Aorta (tissue), 5 donors: ENCODE measurements around the gene IQGAP2. TPM values are rescaled to one million over a fixed set of nuclear protein-coding genes. Genes with fewer than 3 reads are reported as not detected.

Experiments
- ATAC-seq: fragments of 200-7000 bp; cut with Tn5 transposase; one replicate; pipeline ENCODE4 v1.9.1; 2022; ENCODE audit warnings: moderate library complexity; ENCODE audit not compliant: low FRiP score
- DNase-seq, 2 donors: peaks; one replicate each; pipeline ENCODE4 v3.0.0-alpha.2; 2020
- H3K27ac ChIP-seq, 2 donors: one replicate each; pipeline ENCODE4 v1.5.1; 2013; ENCODE audit warnings: low read length in 2 of 2, mild to moderate bottlenecking in 2 of 2, moderate library complexity in 2 of 2, control low read depth in 1 of 2, inconsistent platforms in 1 of 2, low read depth in 1 of 2
- H3K27me3 ChIP-seq, 2 donors: one replicate each; pipeline ENCODE4 v1.6.1; 2013; ENCODE audit warnings: control low read depth in 1 of 2, low read length in 1 of 2, mild to moderate bottlenecking in 1 of 2, moderate library complexity in 1 of 2; ENCODE audit not compliant: insufficient read depth in 2 of 2, control insufficient read depth in 1 of 2
- H3K36me3 ChIP-seq, 2 donors: one replicate each; pipeline ENCODE4 v1.6.1; 2013; ENCODE audit warnings: control low read depth in 1 of 2, low read length in 1 of 2, mild to moderate bottlenecking in 1 of 2; ENCODE audit not compliant: insufficient read depth in 2 of 2, control insufficient read depth in 1 of 2
- H3K4me1 ChIP-seq, 2 donors: one replicate each; pipeline ENCODE4 v1.6.1; 2013; ENCODE audit warnings: low read length in 2 of 2, control low read depth in 1 of 2, mild to moderate bottlenecking in 1 of 2, moderate library complexity in 1 of 2; ENCODE audit not compliant: insufficient read depth in 2 of 2, control insufficient read depth in 1 of 2
- H3K4me3 ChIP-seq, 2 donors: one replicate each; pipeline ENCODE4 v1.5.1; 2013; ENCODE audit warnings: low read length in 2 of 2, control low read depth in 1 of 2, mild to moderate bottlenecking in 1 of 2
- H3K9me3 ChIP-seq: one replicate; pipeline ENCODE4 v1.6.1; 2013; ENCODE audit warnings: mild to moderate bottlenecking, low read length; ENCODE audit not compliant: control insufficient read depth
- WGBS, 2 donors: extraction: QIAGEN DNeasy Blood & Tissue Kit; methylation state at CpG; one replicate each; pipeline ENCODE4 v1.1.7; 2013; 5-methylcytosine and 5-hydroxymethylcytosine counted together
- intact Hi-C, 2 donors: fragments of 100-400 bp; cut with DNase I; formaldehyde crosslinking; loops; one replicate each; pipeline versions ENCODE4 v1.14.2 to v1.15.0; 2022
- polyA plus RNA-seq, 2 donors: library from polyadenylated mRNA; stranded (reverse); fragments of 200-250 nt; gene quantifications; one replicate each; pipeline ENCODE4 v1.2.3, GENCODE V29; 2013
- total RNA-seq, 2 donors: library from RNA; stranded (reverse); fragmentation: NEBNext Ultra II Directional; extraction: Animal tissue kit (Norgen Biotek cat#: 25700); gene quantifications; one replicate each; pipeline ENCODE4 v1.2.1, GENCODE V29; 2021
- donor health status: healthy with polysubstance abuse.
- donor health status: Bipolar disorder and iron deficiency.
- donor health status: DM: no; HTN: no; CAD: no.
- donor health status: DM: no; HTN: no; CAD: no.
- donor health status: DM: yes; HTN: yes; CAD: no.

The IQGAP2 gene
- total and polyA plus RNA-seq, 4 donors: 2.6 to 40.2 (median 20.4) TPM

DNA sequence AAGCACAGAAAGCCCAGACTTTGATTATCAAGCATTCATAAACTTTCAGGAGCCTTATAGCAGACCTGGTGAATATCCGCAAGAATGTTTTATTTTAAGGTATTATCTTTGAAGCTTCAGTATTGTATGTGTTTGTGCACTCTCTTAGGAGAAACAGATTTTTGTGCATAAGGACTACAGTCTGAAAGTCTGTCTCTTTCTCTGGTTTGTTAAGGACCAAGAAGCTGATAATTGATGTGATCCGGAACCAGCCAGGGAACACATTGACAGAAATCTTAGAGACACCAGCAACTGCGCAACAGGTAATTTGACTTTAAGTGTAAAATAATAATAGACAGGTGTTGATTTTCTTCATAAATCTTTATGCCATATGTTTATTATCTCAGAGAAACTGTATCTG lies 290.1 kb downstream of the IQGAP2 start:
- H3K4me3 ChIP-seq: no peak overlapping the region
- no peak for ATAC-seq
- 80 to 100% methylated on average over 3 of the region's 3 CpGs for WGBS, 2 donors
- intact Hi-C loops: no loop called here
- no peak overlapping the region for H3K27ac ChIP-seq
- H3K4me1 ChIP-seq: peaks cover 0 to 4% of the 10 kb centered on the region in 2 donors
- no peaks in the 10 kb centered on the region for H3K9me3 ChIP-seq
- H3K27me3 ChIP-seq: no peaks in the 10 kb centered on the region
- H3K36me3 ChIP-seq: no peaks in the 10 kb centered on the region
- no peak for DNase-seq

DNA sequence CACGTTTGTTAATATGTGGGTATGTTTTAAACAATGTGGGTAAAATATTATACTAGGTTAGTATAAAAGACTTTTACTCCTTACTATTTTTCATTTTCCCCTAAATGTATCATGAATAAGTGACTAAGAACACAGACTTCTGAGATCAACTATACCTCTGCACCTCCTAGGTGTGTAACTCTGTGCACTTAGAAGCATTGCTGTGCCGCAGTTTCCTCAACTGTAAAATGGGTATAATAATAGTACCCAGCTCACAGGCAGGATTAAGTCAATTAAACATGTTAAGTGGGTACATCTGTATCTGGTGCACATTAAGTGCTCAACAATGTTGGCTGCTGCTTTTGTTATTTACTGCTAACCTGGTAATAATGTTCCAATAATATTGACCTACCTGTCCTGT lies 291.2 kb downstream of the IQGAP2 start:
- intact Hi-C loops: no loop called here
- DNase-seq: no peak
- H3K27me3 ChIP-seq: no peaks in the 10 kb centered on the region
- H3K4me3 ChIP-seq: no peak overlapping the region
- H3K36me3 ChIP-seq: no peaks in the 10 kb centered on the region
- peaks cover 0 to 4% of the 10 kb centered on the region in 2 donors for H3K4me1 ChIP-seq
- ATAC-seq: no peak
- WGBS, 2 donors: 50 to 68% methylated on average over 2 of the region's 2 CpGs
- no peak overlapping the region for H3K27ac ChIP-seq
- H3K9me3 ChIP-seq: no peaks in the 10 kb centered on the region

DNA sequence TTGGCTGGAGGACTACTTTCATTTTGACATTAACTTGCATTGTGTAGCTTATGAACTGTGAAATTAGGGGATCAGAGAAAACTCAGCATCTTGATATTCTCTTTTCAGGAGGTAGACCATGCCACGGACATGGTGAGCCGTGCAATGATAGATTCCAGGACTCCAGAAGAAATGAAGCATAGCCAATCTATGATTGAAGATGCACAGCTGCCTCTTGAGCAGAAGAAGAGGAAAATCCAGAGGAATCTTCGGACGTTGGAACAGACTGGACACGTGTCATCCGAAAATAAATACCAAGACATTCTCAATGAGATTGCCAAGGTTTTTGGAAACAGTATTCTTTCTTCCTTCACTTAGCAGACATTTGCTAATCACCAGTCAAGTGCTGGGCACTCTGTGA lies 292.3 kb downstream of the IQGAP2 start:
- Histone ChIP-seq H3K9me3 (no peaks in the 10 kb centered on the region), H3K36me3 (no peaks in the 10 kb centered on the region), H3K27ac (no peak overlapping the region), H3K4me3 (no peak overlapping the region), H3K27me3 (no peaks in the 10 kb centered on the region), H3K4me1 (no peaks in the 10 kb centered on the region)
- intact Hi-C loops: no loop called here
- DNase-seq (no peak), ATAC-seq (no peak)
- WGBS, 2 donors: 91 to 94% methylated on average over 6 of the region's 6 CpGs

DNA sequence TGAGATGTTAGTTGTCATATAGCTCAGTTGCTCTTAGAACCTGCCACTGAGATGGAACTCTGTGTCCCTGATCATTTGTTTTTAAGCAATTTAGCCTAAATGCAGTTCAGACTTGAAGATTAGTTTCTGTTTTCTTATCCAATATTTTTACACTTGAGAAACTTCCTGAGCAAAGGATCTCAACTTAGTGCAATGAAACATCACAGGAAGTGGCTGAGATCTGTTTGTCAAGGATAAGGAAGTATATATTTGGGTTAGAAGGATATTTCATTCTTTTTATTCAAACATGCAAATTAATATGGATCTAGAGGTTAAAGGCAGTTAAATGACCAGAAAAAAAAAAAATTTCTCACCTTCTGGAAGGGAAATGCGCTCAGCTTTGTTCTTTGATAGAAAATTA lies 293.2 kb downstream of the IQGAP2 start:
- no peak overlapping the region for H3K4me3 ChIP-seq
- DNase-seq (no peak), ATAC-seq (no peak)
- WGBS, 2 donors: 91 to 92% methylated on average over 1 of the region's 1 CpG
- no peak overlapping the region for H3K27ac ChIP-seq
- H3K27me3 ChIP-seq: no peaks in the 10 kb centered on the region
- H3K4me1 ChIP-seq: no peaks in the 10 kb centered on the region
- intact Hi-C loops: no loop called here
- H3K36me3 ChIP-seq: no peaks in the 10 kb centered on the region
- no peaks in the 10 kb centered on the region for H3K9me3 ChIP-seq

DNA sequence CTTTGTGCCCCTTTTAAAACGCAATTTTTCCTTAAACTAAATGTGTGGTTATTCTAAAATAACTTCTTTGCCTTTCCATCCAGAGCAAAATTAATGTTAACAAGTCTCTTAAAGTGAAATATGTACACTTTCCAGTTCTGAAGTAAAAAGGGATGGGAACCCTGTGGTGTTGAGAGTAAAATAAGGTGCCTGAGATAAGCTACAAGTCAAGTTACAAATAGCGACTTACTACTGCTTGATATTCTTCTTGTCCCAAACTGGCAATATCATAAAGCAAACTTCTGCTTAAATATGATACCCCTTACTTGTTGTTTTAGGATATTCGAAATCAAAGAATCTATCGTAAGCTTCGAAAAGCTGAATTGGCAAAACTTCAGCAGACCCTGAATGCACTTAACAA lies 294.6 kb downstream of the IQGAP2 start:
- H3K4me3 ChIP-seq: no peak overlapping the region
- no peaks in the 10 kb centered on the region for H3K36me3 ChIP-seq
- H3K4me1 ChIP-seq: no peaks in the 10 kb centered on the region
- H3K27ac ChIP-seq: no peak overlapping the region
- ATAC-seq (no peak), DNase-seq (no peak)
- intact Hi-C loops: no loop called here
- 87 to 91% methylated on average over 5 of the region's 5 CpGs for WGBS, 2 donors
- no peaks in the 10 kb centered on the region for H3K27me3 ChIP-seq
- H3K9me3 ChIP-seq: no peaks in the 10 kb centered on the region

DNA sequence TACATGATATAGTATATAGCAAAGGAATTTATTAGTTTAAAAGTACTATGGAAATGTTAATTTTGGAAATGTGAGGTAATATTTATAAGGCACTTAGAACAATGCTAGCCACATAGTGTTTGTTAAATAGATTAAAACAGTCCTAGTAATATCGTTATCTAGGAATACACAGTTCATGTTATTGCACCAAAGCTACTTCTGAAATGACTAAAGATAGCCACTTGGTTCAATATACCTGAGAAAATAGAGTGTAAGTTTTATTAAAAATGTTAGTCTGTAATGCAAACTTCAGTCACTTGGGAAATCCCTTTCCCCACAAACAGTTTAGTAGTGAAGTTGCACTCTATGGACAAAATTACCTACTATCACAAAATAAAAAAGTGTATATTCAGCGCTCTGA lies 297.5 kb downstream of the IQGAP2 start:
- Histone ChIP-seq H3K4me1 (no peaks in the 10 kb centered on the region), H3K9me3 (no peaks in the 10 kb centered on the region), H3K4me3 (no peak overlapping the region), H3K36me3 (no peaks in the 10 kb centered on the region), H3K27ac (no peak overlapping the region), H3K27me3 (no peaks in the 10 kb centered on the region)
- WGBS, 2 donors: 91 to 97% methylated on average over 2 of the region's 2 CpGs
- no peak for ATAC-seq
- DNase-seq: no peak
- intact Hi-C loops: no loop called here

DNA sequence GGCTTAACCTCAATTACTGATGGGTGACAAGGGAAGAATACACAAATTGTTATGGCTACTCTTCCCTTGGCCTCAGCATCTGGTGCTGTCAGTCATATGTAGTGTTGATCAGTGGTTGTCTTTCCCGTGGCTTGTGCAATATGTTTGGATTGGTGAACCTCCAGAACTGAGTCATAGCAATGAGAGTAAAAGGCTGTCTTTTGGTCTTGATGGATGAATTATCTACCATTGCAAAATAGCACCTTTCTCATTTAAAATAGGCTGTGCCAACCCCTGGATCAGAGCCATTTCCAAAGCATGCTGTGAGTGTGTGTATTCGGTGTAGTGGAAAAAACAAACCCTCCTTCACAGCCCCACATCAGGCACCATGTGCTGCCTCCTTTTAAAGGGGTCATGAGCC lies 298.2 kb downstream of the IQGAP2 start:
- no peaks in the 10 kb centered on the region for H3K4me1 ChIP-seq
- no peaks in the 10 kb centered on the region for H3K9me3 ChIP-seq
- DNase-seq (no peak), ATAC-seq (no peak)
- H3K27me3 ChIP-seq: no peaks in the 10 kb centered on the region
- WGBS, 2 donors: 15 to 18% methylated on average over 2 of the region's 2 CpGs
- no peak overlapping the region for H3K27ac ChIP-seq
- no peak overlapping the region for H3K4me3 ChIP-seq
- no peaks in the 10 kb centered on the region for H3K36me3 ChIP-seq
- intact Hi-C loops: no loop called here

DNA sequence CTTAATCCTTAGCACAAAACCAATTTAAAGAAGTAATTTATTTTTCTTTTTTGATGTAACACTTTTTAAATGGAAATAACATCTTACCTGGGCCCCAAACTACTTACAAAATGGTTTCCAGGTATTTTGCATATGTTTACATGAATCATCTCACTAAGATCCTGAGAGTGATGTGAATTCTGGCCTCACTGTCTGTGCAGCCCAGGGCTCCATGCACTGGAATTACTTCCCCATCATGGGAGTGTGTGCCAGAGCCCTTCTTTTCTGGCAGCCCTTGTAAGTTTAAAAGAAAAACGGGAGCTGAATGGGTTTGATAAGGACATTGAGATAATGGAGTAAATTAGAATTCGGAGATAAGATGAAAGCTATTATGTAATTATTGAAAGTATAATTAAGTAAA lies 300.6 kb downstream of the IQGAP2 start:
- Histone ChIP-seq H3K27me3 (no peaks in the 10 kb centered on the region), H3K9me3 (no peaks in the 10 kb centered on the region), H3K36me3 (no peaks in the 10 kb centered on the region), H3K27ac (no peak overlapping the region), H3K4me3 (no peak overlapping the region), H3K4me1 (no peaks in the 10 kb centered on the region)
- DNase-seq: no peak
- intact Hi-C loops: no loop called here
- ATAC-seq: no peak
- WGBS, 2 donors: 58% methylated on average over 2 of the region's 2 CpGs

DNA sequence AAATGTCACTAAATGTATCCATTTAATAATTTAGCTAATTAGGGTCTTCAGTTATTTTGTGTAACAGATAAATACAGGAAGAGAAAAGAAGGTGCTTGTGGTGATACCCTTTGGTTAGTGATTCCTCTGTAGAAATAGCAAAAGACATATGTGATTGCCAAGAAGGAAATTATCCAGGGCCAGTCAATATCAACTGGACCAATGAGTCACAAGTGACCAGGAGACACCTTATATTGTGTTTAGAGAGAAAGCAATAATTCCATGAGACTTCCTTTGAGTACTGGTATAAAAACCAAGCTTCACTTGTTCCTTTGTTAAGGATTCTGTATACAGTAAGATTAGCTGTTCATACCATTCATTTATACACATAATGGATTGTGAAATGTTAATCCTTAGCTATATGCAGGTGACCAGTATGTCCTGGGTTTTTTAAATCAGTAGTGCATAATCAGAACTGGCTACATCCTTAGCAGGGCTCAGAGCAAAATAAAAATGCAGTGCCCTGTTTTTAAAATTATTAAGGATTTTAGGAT lies 301.1 kb downstream of the IQGAP2 start:
- intact Hi-C loops: no loop called here
- Histone ChIP-seq H3K4me3 (no peak overlapping the region), H3K27ac (no peak overlapping the region), H3K27me3 (no peaks in the 10 kb centered on the region), H3K4me1 (no peaks in the 10 kb centered on the region), H3K9me3 (no peaks in the 10 kb centered on the region), H3K36me3 (no peaks in the 10 kb centered on the region)
- ATAC-seq (no peak), DNase-seq (no peak)
